Umbilical cord (tissue), 2 donors: Measurements from ENCODE around the gene STAMBP. TPM values are rescaled to one million over a fixed set of nuclear protein-coding genes. Genes with fewer than 3 reads are reported as not detected.
"Not testable (repeated sequence)": the region's sequence is repeated elsewhere in the genome, so short reads cannot be mapped to it uniquely, and the experiment has no call there.

Source experiments
- DNase-seq: peaks from one replicate; pipeline ENCODE4 v3.0.0-alpha.2; 2015; ENCODE audit warnings: low spot score
- total RNA-seq: library from RNA; depleted of rRNA; stranded (reverse); fragments of >200 nt; gene quantifications from one replicate; pipeline ENCODE4 v1.2.3, GENCODE V29; 2014; ENCODE audit warnings: low replicate concordance; ENCODE audit not compliant: insufficient read depth

The STAMBP gene
- total RNA-seq, 1 donor from 2014 or later = 29.6 TPM

- DNase-seq = no peak
These were observed 57.6 kb downstream of the STAMBP start for GRCh38 chr2:73886357-73886756.

- not testable (repeated sequence) for DNase-seq
These were observed 59.0 kb downstream of the STAMBP start for GRCh38 chr2:73887596-73888353.

DNA sequence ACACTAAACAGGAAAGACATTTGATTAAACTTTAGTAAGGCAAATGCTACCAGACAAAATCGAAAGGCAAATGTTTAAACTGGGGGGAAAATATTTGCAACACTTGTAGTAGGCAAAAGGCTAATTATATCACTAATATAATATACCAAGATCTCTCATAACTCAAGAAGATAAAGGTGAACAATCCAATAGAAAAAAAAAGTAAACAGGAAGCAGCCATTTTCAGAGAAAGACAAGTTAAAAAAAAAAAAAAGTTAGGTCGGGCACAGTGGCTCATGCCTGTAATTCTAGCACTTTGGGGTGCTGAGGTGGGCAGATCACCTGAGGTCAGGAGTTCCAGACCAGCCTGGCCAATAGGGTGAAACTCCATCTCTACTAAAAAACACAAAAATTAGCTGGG lies 59.6 kb downstream of the STAMBP start:
- no peak for DNase-seq

DNA sequence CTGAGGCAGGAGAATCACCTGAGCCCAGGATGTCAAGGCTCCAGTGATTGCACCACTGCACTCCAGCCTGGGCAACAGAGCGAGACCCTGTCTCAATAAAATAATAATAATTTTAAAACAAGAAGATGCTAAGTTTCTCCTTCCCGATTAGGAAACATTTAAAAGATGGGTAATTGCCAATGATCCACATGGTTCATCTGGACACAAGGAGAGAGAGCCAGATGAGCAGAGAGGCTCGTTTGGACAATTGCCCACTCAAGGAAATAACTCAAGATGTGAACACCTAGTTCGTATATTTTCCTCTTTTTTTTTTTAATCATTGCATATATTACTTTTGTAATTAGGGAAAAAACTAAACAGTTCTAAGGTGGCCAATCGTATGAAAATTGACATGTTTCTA lies 60.4 kb downstream of the STAMBP start:
- no peak for DNase-seq

DNA sequence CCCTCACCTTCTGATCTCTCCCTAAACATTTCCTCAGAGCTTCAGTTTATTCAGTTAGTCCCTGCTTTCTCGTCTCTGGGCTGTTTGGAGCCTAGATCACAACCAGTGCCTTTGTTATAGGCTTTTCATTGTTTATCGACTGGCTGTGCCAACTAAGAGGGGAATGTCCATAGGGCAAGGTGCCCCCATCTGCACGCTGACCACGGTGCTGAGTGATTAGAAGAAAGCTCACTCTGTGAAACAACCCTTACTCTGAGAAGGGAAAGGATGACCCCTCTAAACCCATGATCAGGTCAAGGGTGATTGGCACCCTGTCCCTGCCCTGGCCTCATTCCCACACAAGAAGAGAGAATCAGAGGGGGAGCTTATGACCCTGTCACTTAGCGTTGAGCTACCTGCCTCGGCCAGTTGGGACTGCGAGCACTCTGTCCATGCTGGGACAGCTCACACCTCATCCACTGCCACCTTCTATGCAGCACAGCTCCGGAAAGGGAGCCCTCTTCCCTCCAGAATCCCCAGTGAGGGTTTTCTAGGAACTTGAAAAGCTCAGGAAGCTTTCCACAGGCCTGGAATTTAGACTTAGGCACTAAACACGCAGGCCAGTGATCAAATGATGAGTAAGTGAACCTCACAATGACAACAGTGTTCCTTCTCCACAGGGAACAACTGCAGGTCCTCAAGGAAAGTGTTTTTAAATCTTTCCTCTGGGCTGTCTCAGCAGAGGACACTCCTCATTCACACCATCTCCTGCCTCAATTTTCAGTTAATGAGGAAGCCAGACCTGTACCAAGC lies 61.7 kb downstream of the STAMBP start:
- DNase-seq = no peak

DNA sequence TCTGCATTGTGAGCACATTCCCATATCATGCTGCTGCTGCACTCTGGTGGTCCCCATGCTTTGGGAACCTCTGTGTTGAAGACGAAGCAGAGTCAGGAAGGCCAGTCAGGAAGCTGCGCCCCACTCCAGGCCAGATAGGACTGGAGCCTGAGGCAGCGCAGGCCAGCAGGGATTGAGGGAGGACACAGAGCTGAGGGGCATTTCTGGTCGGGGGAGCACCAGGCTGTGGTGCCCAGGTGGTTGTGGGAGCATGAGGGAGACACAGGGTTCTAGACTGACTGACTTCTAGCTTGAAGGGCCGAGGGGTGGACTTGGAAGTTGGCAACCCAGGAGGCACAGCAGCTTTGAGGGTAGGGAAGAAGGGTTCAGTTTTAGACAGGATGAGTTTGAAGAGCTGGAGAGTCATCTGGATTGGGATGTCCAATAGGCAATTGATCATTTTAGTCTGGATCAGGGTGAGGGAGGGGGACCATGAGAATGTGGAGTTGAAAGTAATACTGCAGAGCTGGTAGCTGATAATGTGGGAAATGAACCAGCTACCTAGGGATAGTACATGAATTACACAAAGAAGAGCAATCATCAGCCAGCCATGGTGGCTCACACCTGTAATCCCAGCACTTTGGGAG lies 62.6 kb downstream of the STAMBP start:
- no peak for DNase-seq

DNA sequence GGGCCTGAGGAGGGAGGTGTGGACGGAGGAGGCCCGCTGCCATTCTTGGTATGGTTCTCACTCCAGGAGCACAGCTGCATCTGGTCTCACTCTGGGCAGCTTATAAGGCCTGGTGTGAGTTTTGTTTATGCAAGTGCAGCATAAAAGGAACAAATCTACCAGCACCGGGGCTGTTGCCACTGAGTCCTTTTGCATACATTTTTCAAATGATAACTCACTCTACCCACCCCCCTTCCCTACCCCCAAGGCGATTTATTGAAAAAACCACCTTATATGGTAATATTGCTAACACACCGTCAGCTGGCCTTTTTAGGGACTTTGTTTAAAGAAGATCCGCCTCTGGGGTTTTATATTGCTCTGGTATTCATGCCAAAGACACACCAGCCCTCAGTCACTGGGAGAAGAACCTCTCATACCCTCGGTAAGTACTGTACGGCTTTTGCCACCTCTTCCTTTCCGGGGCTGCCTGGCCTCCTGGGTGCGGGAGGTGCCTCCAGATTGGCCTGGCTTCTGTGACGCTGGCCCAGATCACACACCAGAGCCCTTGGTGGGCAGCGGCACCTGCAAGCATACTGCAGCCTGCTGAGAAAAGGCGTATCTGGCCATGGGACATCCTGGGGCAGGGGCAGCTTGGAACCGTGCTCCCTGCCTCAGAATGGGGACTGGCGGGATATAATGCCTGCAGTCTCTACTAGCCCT lies 64.0 kb downstream of the STAMBP start, which contains the start of gene ACTG2:
ACTG2 (plus strand) TSS at position 378 of the 699 bp plus-strand sequence. CDS start 8,304 bp downstream, outside the sequence.
- peak; percentile 70 for DNase-seq

- DNase-seq = no peak
These were observed 65.2 kb downstream of the STAMBP start for GRCh38 chr2:73893764-73894474.

DNA sequence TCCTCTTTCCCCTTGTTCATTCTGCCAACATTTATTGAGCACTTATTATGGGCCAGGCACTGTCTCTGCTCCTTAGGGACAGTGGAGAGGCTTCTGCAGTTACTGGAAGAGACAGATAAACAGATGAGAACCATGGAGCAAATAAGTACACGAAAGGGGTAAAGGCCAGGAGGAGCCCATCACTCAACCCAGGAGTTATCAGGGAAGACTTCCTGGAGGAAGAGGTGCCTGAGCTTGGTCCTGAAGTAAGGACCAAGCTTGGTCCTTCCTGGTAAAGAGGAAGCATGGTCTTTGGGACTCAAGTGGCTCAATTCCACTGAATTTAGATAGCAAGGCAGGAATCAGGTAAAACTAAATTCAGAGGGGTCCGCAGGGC lies 65.7 kb downstream of the STAMBP start:
- no peak for DNase-seq

GRCh38 chr2:73894877-73895276 lies 66.1 kb downstream of the STAMBP start:
- no peak for DNase-seq

DNA sequence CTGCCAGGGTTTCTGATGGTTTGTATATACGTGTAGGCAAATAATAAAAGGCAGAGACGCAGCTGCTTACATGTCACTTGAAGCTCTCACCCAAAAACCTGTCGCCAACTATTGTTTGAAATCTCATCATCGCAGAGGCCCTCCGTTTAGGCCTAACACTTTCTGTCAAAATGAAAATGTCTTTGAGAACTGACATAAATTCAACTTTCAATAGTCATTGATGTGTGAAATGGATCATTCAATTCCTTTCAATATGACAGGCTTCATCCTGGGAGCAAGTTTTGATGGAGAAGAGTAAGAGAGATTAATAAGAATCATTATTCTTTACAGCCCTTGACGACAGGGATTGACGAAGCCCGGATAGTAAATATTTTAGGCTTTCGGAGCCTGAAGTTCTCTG lies 66.7 kb downstream of the STAMBP start:
- DNase-seq = no peak

DNA sequence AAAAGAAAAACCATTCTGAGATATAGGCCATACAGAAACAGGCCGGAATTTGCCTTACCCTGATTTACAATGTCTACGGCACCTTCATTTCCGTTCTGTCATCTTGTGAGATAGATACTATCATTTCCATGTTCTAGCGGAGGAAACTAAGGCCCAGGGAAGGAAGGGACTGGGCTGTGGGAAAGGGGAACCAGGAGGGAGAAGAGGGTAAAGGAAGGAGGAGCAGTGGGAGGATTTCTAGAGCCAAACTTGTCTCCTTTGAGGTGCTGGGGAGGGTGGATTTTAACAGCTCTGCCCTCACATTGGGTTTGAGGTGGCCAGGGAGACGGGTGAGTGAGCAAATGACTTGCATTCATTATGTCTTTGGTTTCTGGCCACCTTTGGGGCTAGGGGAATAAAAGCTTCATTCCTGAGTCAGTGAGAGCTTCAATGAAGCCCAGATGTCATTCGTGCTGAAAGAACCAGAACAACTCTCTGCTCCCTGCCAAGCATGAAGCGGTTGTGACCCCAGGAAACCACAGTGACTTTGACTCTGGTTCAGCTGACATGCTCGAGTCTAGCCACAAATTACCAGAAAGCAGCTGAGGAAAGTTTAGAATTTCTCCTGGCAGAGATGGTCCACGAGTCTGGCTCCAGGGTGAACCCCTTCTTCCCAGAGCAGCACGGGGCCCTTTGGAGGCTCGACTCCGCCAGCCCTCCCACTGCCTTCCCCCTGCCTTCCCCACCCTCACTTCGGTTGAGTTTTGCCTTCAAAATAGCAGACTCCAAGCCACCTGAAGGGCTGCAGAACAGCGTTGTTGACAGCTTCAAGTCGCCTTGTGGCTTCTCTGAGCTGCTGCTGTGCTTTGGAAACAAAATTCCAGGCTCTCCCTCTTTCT lies 67.8 kb downstream of the STAMBP start:
- no peak for DNase-seq

- DNase-seq = no peak
These were observed 68.5 kb downstream of the STAMBP start for GRCh38 chr2:73897240-73897583.

DNA sequence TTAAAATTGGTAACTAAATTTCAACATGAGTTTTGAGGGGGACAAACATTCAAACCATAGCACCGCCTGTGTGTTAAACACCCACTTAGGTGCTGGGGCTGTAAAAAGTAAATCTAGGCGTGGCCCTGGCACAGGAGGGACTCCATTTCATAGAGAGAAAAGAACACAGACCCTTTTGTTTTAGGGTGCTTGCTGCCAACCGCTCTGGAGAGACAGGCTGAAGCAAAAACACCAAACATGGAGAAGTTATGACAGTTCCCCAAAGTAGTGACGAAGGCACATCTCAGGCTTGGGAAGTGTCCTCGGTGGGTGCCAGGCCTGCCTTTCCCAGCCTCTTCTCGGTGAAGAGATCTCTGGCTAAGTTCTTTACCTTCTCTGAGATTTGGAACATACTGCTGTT lies 69.2 kb downstream of the STAMBP start:
- DNase-seq = no peak

DNA sequence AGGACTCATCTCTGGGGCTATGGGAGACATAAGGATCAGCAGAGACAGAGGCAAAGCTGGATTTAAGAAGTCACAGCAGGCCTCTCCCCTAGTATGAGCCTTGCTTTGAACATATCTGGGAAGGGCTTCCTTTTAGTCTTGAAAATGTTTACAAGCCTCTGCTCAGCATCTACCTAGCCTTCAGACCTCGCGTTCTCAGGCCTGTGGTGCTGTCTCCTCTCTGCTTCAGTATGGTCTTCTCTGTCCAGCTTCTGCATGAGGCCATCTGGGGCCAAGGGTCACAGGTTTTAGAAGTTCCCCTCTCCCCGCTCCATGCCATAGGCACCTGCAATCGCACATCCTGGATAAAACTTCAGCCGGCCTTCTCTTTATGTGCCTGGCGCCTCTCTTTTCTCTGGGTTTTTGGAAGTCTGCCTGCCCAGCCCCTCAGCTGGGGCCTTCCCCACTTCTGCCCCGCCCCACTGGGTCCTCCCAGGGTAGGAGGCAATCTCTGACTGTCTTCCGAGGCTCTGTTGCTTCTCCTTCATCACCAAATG lies 71.1 kb downstream of the STAMBP start:
- DNase-seq = peak; percentile 44

DNA sequence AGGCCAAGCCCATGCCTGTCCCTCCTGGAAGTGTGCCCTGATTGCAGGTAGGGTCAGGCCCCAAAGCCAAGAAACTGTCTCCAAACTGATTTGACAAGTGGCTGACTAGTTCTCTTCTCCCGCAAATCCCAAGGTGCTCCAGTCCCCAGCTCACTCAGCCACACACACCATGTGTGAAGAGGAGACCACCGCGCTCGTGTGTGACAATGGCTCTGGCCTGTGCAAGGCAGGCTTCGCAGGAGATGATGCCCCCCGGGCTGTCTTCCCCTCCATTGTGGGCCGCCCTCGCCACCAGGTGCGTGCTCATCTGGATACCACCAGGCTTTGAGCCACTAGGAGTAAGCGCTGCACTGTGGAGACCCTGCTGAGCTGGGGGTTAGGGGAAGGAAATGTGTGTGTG lies 72.4 kb downstream of the STAMBP start:
- no peak for DNase-seq

- no peak for DNase-seq
These were observed 73.5 kb downstream of the STAMBP start for GRCh38 chr2:73902284-73902683.

- peak; percentile 89 for DNase-seq
These were observed 74.6 kb downstream of the STAMBP start for GRCh38 chr2:73903313-73903712.

DNA sequence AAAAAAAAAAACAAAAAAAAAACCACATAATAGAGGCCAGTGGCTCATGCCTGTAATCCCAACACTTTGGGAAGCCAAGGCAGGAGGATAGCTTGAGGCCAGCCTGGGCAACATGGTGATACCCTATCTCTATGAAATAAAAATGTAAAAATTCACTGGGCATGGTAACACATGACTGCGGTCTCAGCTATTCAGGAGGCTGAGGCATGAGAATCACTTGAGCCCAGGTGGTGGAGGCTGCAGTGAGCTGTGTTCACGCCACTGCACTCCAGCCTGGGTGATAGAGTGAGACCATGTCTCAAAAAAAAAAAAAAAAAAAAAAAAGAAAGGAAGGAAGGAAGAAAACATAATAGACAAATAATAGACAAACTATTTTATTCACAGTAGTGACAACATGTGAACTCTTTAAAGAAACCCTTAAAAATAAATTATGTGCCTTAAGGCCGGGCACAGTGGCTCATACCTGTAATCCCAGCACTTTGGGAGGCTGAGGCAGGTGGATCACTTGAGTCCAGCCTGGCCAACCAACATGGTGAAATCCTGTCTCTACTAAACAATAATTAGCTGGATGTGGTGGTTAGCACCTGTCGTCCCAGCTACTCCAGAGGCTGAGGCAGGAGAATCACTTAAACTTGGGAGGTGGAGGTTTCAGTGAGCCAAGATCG lies 75.3 kb downstream of the STAMBP start:
- DNase-seq = not testable (repeated sequence)
